Ectodermal cell (in vitro differentiated cells): ENCODE data around the gene YBX3.

Experiments used
- H3K27ac ChIP-seq: 2 replicates; pipeline ENCODE4 v1.7.0; 2013; ENCODE audit warnings: mild to moderate bottlenecking, low read depth, low read length; ENCODE audit not compliant: insufficient read depth, poor library complexity, severe bottlenecking
- H3K27me3 ChIP-seq: 2 replicates; pipeline ENCODE4 v1.7.0; 2013; ENCODE audit warnings: mild to moderate bottlenecking, low read length; ENCODE audit not compliant: insufficient read depth, control insufficient read depth, poor library complexity, severe bottlenecking
- H3K36me3 ChIP-seq: one replicate; pipeline ENCODE4 v1.7.0; 2013; ENCODE audit warnings: low read length; ENCODE audit not compliant: control insufficient read depth, insufficient read depth
- H3K4me1 ChIP-seq: one replicate; pipeline ENCODE4 v1.7.0; 2013; ENCODE audit warnings: low read length; ENCODE audit not compliant: control insufficient read depth, insufficient read depth
- H3K4me3 ChIP-seq: 2 replicates; pipeline ENCODE4 v1.7.0; 2013; ENCODE audit warnings: low read depth, low read length, control low read depth; ENCODE audit not compliant: insufficient read depth
- H3K9me3 ChIP-seq: 2 replicates; pipeline ENCODE4 v1.7.0; 2013; ENCODE audit warnings: mild to moderate bottlenecking, low read length, moderate library complexity; ENCODE audit not compliant: control insufficient read depth
- WGBS, 2 experiments: methylation state at CpG; one replicate each; pipeline ENCODE4 v1.1.7; 2013; ENCODE audit warnings: missing lambda C conversion rate in 2 of 2; 5-methylcytosine and 5-hydroxymethylcytosine counted together

Gene YBX3

DNA sequence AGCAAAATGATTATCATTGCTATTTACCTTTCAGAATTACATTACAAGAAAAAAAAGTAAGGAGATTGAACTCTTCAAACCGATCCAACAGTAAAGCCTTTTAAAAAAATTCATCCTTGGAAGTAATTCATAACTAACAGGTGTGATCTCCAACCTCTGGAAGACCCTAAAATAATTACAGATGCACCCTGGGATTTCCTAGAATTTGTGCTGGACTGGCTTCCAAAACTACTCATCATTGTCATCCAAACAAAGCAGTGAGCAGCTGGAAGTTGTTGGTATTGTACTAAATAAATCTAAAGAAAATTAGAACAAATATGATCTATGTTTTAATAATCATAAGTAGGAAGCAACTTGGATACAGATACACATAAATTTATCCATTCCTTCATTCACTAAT, 1.9 kb upstream of the YBX3 start:
- Histone ChIP-seq H3K4me3 (no peak overlapping the region), H3K27me3 (peaks cover 13% of the 10 kb centered on the region), H3K9me3 (no peaks in the 10 kb centered on the region), H3K36me3 (no peaks in the 10 kb centered on the region), H3K4me1 (peaks cover 11% of the 10 kb centered on the region), H3K27ac (no peak overlapping the region)
- whole genome bisulfite sequencing, 2 experiments: 92 to 96% methylated on average over 1 of the region's 1 CpG

DNA sequence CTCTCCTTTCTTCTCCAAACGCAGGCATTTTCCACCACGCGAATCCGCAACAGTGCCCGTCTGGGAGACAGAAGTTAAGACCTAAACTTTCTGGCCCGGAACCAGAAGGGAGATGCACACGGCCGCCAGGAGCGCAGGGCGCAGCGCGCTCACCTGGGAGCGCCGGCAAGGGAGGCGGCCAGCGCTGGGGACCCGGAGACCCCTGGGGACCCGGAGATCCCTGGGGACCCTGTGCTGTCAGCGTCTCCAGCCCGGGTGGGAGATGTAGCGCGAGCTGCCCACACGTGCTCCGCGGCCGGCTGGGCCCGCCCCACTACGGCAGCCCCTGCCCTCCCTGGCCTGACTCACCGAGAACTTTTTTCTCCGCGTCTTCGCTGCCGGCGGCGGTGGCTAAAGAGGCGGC, 620 bp downstream of the YBX3 start:
- no peaks in the 10 kb centered on the region for H3K9me3 ChIP-seq
- WGBS, 2 experiments: 0% methylated on average over 36 of the region's 36 CpGs
- H3K4me1 ChIP-seq: peaks cover 20% of the 10 kb centered on the region
- H3K36me3 ChIP-seq: no peaks in the 10 kb centered on the region
- H3K27ac ChIP-seq: peak overlapping the region; percentile 57
- H3K27me3 ChIP-seq: peaks cover 13% of the 10 kb centered on the region
- H3K4me3 ChIP-seq: peak overlapping the region; percentile 87

DNA sequence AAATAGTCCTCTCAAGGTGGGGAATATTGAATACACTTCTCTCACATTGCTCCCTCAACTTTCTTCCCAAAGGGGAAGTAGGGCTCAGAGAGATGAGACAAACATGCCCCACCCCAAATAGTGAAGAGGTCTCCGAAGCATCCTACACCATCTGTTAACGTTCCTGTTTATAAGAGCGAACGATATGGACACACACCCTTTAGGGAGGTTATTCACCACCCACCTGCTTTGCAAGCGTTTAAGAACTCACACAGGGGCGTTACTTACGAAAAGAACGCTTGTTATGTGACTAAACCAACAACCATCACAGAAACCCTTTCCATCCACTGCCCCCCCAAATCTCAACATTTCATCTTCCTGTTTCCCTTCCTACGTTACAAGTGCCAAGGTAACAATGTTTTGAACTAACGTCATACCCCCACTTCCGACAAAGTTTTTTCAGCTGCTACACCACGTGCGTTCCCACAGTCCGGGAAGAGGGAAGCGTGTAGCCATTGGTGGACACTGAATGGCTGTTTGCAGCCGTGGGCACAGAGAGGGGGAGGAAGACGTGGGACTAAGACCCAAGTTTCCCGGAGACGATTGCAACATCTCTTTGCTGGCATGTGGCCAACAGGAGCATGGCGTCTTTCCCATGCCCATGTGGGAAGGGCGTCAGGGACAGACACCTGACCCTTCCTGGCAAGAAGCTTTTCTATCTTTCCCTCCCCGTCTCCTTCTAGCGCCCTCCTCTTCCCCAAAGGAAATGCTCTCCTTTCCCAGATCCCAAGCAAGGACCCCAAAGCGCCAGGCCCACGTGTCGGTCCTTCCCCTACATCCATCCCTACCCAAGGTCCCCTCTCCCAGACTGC, 1.2 kb downstream of the YBX3 start:
- H3K4me3 ChIP-seq: peak overlapping the region; percentile 87
- H3K27me3 ChIP-seq: peaks cover 13% of the 10 kb centered on the region
- peak overlapping the region; percentile 57 for H3K27ac ChIP-seq
- WGBS, 2 experiments: 1% methylated on average over 26 of the region's 26 CpGs
- H3K36me3 ChIP-seq: no peaks in the 10 kb centered on the region
- H3K4me1 ChIP-seq: peaks cover 22% of the 10 kb centered on the region
- no peaks in the 10 kb centered on the region for H3K9me3 ChIP-seq

DNA sequence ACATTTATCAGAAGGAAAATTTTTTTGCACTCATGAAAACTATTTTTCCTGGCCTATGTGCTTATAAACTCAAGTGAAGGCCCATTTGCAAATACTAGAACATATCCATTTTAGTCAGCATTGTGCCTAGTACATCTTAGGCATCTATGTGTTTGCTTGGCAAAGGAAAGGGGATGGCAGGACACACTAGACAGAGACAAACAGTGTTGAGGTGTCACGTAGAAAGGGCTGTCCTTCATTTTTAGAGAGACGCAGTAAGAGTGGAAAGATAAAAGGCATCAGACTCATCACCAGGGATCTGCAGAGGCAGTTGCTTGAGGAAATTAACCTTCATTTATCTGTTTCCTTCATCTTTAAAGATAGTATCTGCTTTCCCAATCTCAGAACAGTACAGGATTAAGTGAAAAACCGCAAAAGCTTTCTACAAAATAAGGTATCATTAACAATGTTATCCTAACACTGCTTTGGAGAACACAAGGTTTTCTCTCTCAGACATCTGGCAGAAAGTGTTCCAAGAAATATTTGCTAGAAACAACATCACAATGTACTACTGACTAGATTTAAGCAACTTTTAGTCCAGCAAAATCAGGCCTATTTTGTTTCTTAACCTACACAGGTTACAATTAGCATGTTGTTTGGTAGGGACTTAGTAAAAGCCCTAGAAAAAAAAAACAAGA, 2.0 kb downstream of the YBX3 start:
- Histone ChIP-seq H3K27ac (no peak overlapping the region), H3K4me1 (peaks cover 22% of the 10 kb centered on the region), H3K36me3 (no peaks in the 10 kb centered on the region), H3K4me3 (peak overlapping the region; percentile 87), H3K9me3 (no peaks in the 10 kb centered on the region), H3K27me3 (peaks cover 13% of the 10 kb centered on the region)
- 42 to 59% methylated on average over 3 of the region's 3 CpGs for WGBS, 2 experiments

DNA sequence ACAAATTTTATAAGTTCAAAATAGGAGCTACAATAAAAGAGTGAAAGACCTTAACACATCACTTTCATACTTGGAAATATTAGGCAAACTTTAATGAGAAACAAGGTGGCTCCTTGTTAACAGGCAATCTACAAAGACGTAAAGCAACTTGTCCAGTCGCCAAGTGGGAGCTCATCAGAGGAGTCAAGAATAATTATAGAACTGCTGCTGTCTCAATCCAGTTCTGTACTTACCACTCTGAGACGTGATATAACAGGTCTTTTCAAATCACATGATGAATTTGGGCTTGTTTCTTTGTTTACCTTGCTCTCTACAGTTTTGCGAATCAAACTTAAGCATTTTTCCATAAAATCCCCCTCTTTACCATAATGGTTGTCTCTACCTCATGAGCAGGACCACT, 3.6 kb downstream of the YBX3 start:
- 85 to 90% methylated on average over 4 of the region's 4 CpGs for WGBS, 2 experiments
- Histone ChIP-seq H3K9me3 (no peaks in the 10 kb centered on the region), H3K4me1 (peaks cover 22% of the 10 kb centered on the region), H3K27me3 (peaks cover 8% of the 10 kb centered on the region), H3K27ac (no peak overlapping the region), H3K36me3 (peaks cover 5% of the 10 kb centered on the region), H3K4me3 (no peak overlapping the region)

DNA sequence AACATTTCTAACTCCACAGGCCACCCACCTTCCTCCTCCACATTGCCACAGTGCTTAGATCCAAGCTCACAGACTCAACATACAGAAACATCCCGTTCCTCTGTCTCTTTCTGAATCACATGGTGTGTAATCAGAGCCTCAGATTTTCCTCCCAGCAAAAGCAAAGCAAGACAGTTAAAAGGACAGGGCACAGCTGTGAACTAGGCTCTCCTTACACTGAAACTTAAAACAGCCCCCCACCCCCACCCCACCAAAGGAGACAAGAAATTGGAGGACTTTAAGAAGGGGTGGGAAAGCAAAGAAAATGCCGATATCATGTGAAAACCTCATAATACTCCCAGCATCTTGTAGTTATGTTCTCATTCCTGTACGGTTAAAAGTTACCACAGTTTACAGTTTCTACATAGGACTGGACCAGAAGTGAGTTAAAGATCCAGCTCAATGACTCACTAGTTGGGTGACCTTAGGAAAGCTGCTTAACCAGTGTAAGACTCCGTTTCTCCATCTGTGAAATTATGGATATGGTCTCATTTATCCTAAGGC, 4.8 kb downstream of the YBX3 start:
- WGBS, 2 experiments: 53 to 63% methylated on average over 4 of the region's 4 CpGs
- no peaks in the 10 kb centered on the region for H3K27me3 ChIP-seq
- H3K4me1 ChIP-seq: peaks cover 22% of the 10 kb centered on the region
- peaks cover 5% of the 10 kb centered on the region for H3K36me3 ChIP-seq
- no peak overlapping the region for H3K4me3 ChIP-seq
- no peaks in the 10 kb centered on the region for H3K9me3 ChIP-seq
- no peak overlapping the region for H3K27ac ChIP-seq

DNA sequence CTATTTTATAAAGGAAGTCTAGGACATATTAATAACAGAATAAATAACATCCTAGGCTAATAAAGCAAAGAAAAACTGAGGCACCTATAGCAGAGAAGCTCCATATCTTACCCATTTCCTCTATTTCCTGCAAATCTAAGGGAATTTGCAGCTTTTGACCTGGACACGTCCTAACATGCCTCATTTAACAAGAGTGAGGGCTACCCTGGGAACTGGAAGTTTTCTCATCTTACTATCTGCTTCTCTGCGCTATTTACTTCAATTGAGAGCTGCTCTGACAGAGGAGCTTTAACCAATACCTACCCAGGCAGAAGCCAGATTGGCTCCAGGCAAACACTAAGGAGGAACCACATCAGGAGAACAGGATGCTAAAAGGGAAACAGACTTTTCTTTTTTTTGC, 5.7 kb downstream of the YBX3 start:
- Histone ChIP-seq H3K4me1 (peaks cover 22% of the 10 kb centered on the region), H3K27me3 (no peaks in the 10 kb centered on the region), H3K4me3 (no peak overlapping the region), H3K9me3 (no peaks in the 10 kb centered on the region), H3K27ac (no peak overlapping the region), H3K36me3 (peaks cover 8% of the 10 kb centered on the region)
- 52 to 55% methylated on average over 2 of the region's 2 CpGs for WGBS, 2 experiments

DNA sequence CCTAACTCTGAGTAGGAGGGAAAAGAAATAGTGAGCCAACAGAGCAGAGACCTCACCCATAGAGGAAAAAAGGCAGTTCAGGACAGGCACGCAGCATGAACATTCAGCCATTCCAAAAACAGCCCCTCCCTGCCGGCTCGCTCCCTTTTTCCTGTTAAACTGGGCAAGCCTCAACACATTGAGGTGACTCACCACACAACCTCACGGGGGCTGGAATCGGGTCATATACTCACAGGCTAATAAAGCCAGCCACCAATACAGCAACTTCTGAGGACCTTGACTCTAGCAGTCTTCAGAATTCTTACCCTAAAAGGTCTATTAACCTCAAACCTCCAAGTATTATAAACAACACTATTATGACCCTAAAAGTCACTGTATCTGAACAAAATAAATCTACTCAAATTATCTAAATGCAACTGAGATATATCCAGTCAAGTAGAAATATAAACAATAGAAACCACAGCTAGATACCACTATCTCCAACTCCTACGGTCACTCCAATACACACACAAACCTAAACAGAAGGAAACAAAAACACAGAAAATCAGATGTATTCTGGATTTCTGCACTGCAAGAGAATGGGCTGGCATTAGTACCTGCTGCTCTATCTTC, 6.3 kb downstream of the YBX3 start:
- H3K27me3 ChIP-seq: no peaks in the 10 kb centered on the region
- no peaks in the 10 kb centered on the region for H3K9me3 ChIP-seq
- peaks cover 22% of the 10 kb centered on the region for H3K4me1 ChIP-seq
- no peak overlapping the region for H3K4me3 ChIP-seq
- WGBS, 2 experiments: 55 to 58% methylated on average over 6 of the region's 6 CpGs
- H3K27ac ChIP-seq: no peak overlapping the region
- H3K36me3 ChIP-seq: peaks cover 10% of the 10 kb centered on the region

DNA sequence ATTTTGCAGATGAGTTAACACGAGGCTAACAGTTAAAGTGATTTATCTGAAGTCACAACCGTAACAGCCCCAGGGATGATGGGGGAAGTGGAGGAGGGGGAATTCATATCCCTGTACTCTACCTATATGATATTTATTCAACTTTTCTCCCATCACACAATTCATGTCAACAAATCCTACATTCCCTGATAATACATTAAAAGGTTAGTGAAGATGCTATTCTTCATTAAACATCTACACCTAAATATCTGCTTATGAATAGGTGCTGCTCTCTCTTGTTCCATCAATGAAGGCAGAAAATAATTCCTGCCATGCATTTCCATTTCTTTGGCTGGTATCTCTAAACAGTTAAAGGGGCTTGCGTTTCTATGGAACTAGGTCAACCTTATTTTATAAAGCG, 6.8 kb downstream of the YBX3 start:
- 85 to 89% methylated on average over 2 of the region's 4 CpGs for WGBS, 2 experiments
- Histone ChIP-seq H3K9me3 (no peaks in the 10 kb centered on the region), H3K4me1 (peaks cover 17% of the 10 kb centered on the region), H3K4me3 (no peak overlapping the region), H3K27me3 (no peaks in the 10 kb centered on the region), H3K36me3 (peaks cover 11% of the 10 kb centered on the region), H3K27ac (no peak overlapping the region)

DNA sequence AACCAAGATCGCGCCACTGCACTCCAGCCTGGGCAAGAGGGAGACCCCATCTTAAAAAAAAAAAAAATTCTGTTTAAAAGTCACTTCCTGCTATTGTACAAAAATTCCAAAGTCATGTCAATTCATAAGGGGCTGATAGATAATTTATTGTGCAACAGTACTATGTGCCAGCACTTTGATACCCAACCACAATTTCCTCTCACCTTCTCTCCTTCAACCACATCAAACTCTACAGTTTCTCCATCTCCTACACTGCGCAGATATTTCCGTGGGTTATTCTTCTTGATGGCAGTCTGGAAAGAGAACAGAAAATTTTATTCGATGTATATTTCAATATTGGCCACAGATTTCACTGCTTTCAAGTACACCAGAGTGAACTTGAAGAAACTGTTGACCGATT, 7.6 kb downstream of the YBX3 start:
- Histone ChIP-seq H3K4me1 (peaks cover 11% of the 10 kb centered on the region), H3K27me3 (no peaks in the 10 kb centered on the region), H3K36me3 (peaks cover 11% of the 10 kb centered on the region), H3K4me3 (no peak overlapping the region), H3K9me3 (no peaks in the 10 kb centered on the region), H3K27ac (no peak overlapping the region)
- 92 to 99% methylated on average over 6 of the region's 6 CpGs for WGBS, 2 experiments
